Astrocyte of the cerebellum (primary cell): ENCODE measurements around the gene UST.

Source experiments
- DNase-seq: peaks from one replicate; pipeline ENCODE4 v3.0.0-alpha.2; 2011; ENCODE audit warnings: low read depth
- H3K4me3 ChIP-seq: 2 replicates; pipeline ENCODE4 v1.5.1; 2011; ENCODE audit warnings: mild to moderate bottlenecking, low read depth, low read length, moderate library complexity
- CTCF ChIP-seq: IDR thresholded peaks from 2 replicates; pipeline ENCODE4 v1.5.1; 2012; ENCODE audit warnings: low read length, low read depth, moderate library complexity, mild to moderate bottlenecking; ENCODE audit errors: missing control alignments
- in situ Hi-C: cut with HindIII; loops from 2 replicates; pipeline ENCODE4 v1.10.0; 2017; ENCODE audit warnings: low sequenced_read_pairs

Gene UST

GRCh38 chr6:148892247-148892646 lies 145.4 kb downstream of the UST start:
- no peak for TF ChIP-seq CTCF
- no peak overlapping the region for H3K4me3 ChIP-seq
- DNase-seq: no peak
- in situ Hi-C loops: no loop called here

- no peak for TF ChIP-seq CTCF
- in situ Hi-C loops: no loop called here
- no peak for DNase-seq
- H3K4me3 ChIP-seq: no peak overlapping the region
Observed at GRCh38 chr6:148893073-148893472, 146.2 kb downstream of the UST start.

- in situ Hi-C loops: no loop called here
Observed at GRCh38 chr6:148893481-148893880, 146.7 kb downstream of the UST start.

GRCh38 chr6:148898376-148899014 lies 151.7 kb downstream of the UST start:
- H3K4me3 ChIP-seq: no peak overlapping the region
- in situ Hi-C loops: no loop called here
- no peak for DNase-seq
- no peak for TF ChIP-seq CTCF

More at GRCh38 chr6:148893481-148893880, 146.7 kb downstream of the UST start:
- TF ChIP-seq CTCF: no peak
- no peak overlapping the region for H3K4me3 ChIP-seq
- no peak for DNase-seq

GRCh38 chr6:148904896-148905870 lies 158.4 kb downstream of the UST start:
- DNase-seq: no peak
- in situ Hi-C loops: no loop called here
- no peak for TF ChIP-seq CTCF
- H3K4me3 ChIP-seq: no peak overlapping the region

GRCh38 chr6:148905901-148906300 lies 159.1 kb downstream of the UST start:
- TF ChIP-seq CTCF: no peak
- in situ Hi-C loops: no loop called here
- DNase-seq: no peak
- H3K4me3 ChIP-seq: no peak overlapping the region
